GM23338 (cell line): ENCODE results near the gene MED12L. TPM values are rescaled to one million over a fixed set of nuclear protein-coding genes. Genes with fewer than 3 reads are reported as not detected.

Experiments used
- ATAC-seq: fragments of 200-7000 bp; cut with Tn5 transposase; 3 replicates; pipeline ENCODE4 v1.9.1; 2020
- DNase-seq: peaks from one replicate; pipeline ENCODE4 v3.0.0-alpha.2; 2015; ENCODE audit warnings: low spot score
- H2AFZ ChIP-seq: fragments of 200-600 bp; sonication (generic); 2 replicates; pipeline ENCODE4 v1.8.0; 2016; ENCODE audit warnings: antibody characterized with exemption, mild to moderate bottlenecking, moderate library complexity
- H3F3A ChIP-seq: fragments of 200-600 bp; sonication (generic); replicated peaks from 2 replicates; pipeline ENCODE4 v1.8.0; 2017; ENCODE audit warnings: antibody characterized with exemption, mixed run types, low read depth
- H3K27ac ChIP-seq: fragments of 200-600 bp; sonication (generic); 2 replicates; pipeline ENCODE4 v1.6.1; 2016; ENCODE audit warnings: low read depth
- H3K27me3 ChIP-seq: fragments of 200-600 bp; sonication (generic); 2 replicates; pipeline ENCODE4 v1.8.0; 2016; ENCODE audit warnings: mild to moderate bottlenecking, mixed run types, moderate library complexity; ENCODE audit not compliant: insufficient read depth
- H3K36me3 ChIP-seq: fragments of 200-600 bp; sonication (generic); 2 replicates; pipeline ENCODE4 v1.8.0; 2016; ENCODE audit warnings: mild to moderate bottlenecking; ENCODE audit not compliant: insufficient read depth
- H3K4me1 ChIP-seq: fragments of 200-600 bp; sonication (generic); 2 replicates; pipeline ENCODE4 v1.8.0; 2016; ENCODE audit warnings: mild to moderate bottlenecking, moderate library complexity; ENCODE audit not compliant: insufficient read depth
- H3K4me2 ChIP-seq: fragments of 200-600 bp; sonication (generic); 2 replicates; pipeline ENCODE4 v1.7.1; 2017; ENCODE audit warnings: mixed run types
- H3K4me3 ChIP-seq: fragments of 200-600 bp; sonication (generic); 2 replicates; pipeline ENCODE4 v1.6.1; 2016; ENCODE audit warnings: mixed run types
- H3K79me2 ChIP-seq: fragments of 200-600 bp; sonication (generic); replicated peaks from 2 replicates; pipeline ENCODE4 v1.8.0; 2017; ENCODE audit warnings: mild to moderate bottlenecking; ENCODE audit not compliant: insufficient read depth
- H3K9me2 ChIP-seq: fragments of 200-600 bp; sonication (generic); 2 replicates; pipeline ENCODE4 v1.8.0; 2017; ENCODE audit not compliant: insufficient read depth
- H4K20me1 ChIP-seq: fragments of 200-600 bp; sonication (generic); replicated peaks from 2 replicates; pipeline ENCODE4 v1.8.0; 2017; ENCODE audit warnings: mild to moderate bottlenecking; ENCODE audit not compliant: insufficient read depth
- H3K27ac Mint-ChIP-seq: 2 replicates; pipeline ENCODE4 v1.8.0; 2020; ENCODE audit warnings: inconsistent platforms, mild to moderate bottlenecking, moderate library complexity, mixed read lengths
- H3K27me3 Mint-ChIP-seq: 3 replicates; pipeline ENCODE4 v1.8.0; 2022; ENCODE audit warnings: low read depth, mild to moderate bottlenecking, moderate library complexity, mixed read lengths, inconsistent platforms; ENCODE audit not compliant: insufficient read depth, poor library complexity
- H3K36me3 Mint-ChIP-seq: 3 replicates; pipeline ENCODE4 v1.8.0; 2021; ENCODE audit warnings: low read depth, mild to moderate bottlenecking, inconsistent platforms, moderate library complexity, mixed read lengths
- H3K4me1 Mint-ChIP-seq: 3 replicates; pipeline ENCODE4 v1.8.0; 2020; ENCODE audit warnings: mild to moderate bottlenecking, inconsistent platforms, mixed read lengths
- H3K4me3 Mint-ChIP-seq: 3 replicates; pipeline ENCODE4 v1.8.0; 2021; ENCODE audit warnings: moderate library complexity, mild to moderate bottlenecking, inconsistent platforms, mixed read lengths
- H3K9me3 Mint-ChIP-seq: 3 replicates; pipeline ENCODE4 v1.8.0; 2020; ENCODE audit warnings: moderate library complexity, mild to moderate bottlenecking, inconsistent platforms, mixed read lengths
- CREB1 ChIP-seq: fragments of 250-450 bp; sonication (Bioruptor Pico); IDR thresholded peaks from 2 replicates; pipeline ENCODE4 v1.5.0; 2020; ENCODE audit warnings: low read depth, mild to moderate bottlenecking, moderate library complexity
- CTCF ChIP-seq, 2 experiments: fragments of 200-600 bp in 1 of 2; sonication (generic) in 1 of 2; conservative IDR thresholded peaks; 2 replicates each; pipeline versions ENCODE4 v1.5.1 to v1.6.1; 2016 to 2017; ENCODE audit warnings: antibody characterized with exemption in 2 of 2, low read depth in 2 of 2, mild to moderate bottlenecking in 2 of 2, moderate library complexity in 1 of 2
- ETS1 ChIP-seq: IDR thresholded peaks from 2 replicates; pipeline ENCODE4 v1.6.1; 2016; ENCODE audit warnings: antibody characterized with exemption
- EZH2 ChIP-seq: fragments of 200-600 bp; sonication (generic); IDR thresholded peaks from one replicate; pipeline ENCODE4 v1.8.0; 2017; ENCODE audit warnings: antibody characterized with exemption, mild to moderate bottlenecking, low read depth; ENCODE audit not compliant: unreplicated experiment
- EZH2phosphoT487 ChIP-seq: fragments of 200-600 bp; sonication (generic); IDR thresholded peaks from one replicate; pipeline ENCODE4 v1.8.1; 2018; ENCODE audit warnings: antibody characterized with exemption; ENCODE audit not compliant: unreplicated experiment
- JUNB ChIP-seq: IDR thresholded peaks from one replicate; pipeline ENCODE4 v1.6.1; 2016; ENCODE audit warnings: antibody characterized with exemption; ENCODE audit not compliant: unreplicated experiment
- NANOG ChIP-seq: IDR thresholded peaks from 2 replicates; pipeline ENCODE4 v1.6.1; 2016; ENCODE audit warnings: antibody characterized with exemption, borderline replicate concordance
- POLR2AphosphoS5 ChIP-seq: IDR thresholded peaks from 2 replicates; pipeline ENCODE4 v1.6.1; 2016; ENCODE audit warnings: antibody characterized with exemption, low read depth
- REST ChIP-seq: IDR thresholded peaks from one replicate; pipeline ENCODE4 v1.6.1; 2018; ENCODE audit warnings: antibody characterized with exemption; ENCODE audit not compliant: unreplicated experiment
- STAT1 ChIP-seq: IDR thresholded peaks from one replicate; pipeline ENCODE4 v1.6.1; 2016; ENCODE audit warnings: antibody characterized with exemption; ENCODE audit not compliant: unreplicated experiment
- ZNF114 ChIP-seq: fragments of 250-450 bp; sonication (Bioruptor Pico); IDR thresholded peaks from 2 replicates; pipeline ENCODE4 v1.5.0; 2020; ENCODE audit warnings: mild to moderate bottlenecking, moderate library complexity
- ZNF331 ChIP-seq: fragments of 250-450 bp; sonication (Bioruptor Pico); IDR thresholded peaks from 2 replicates; pipeline ENCODE4 v1.5.0; 2020; ENCODE audit warnings: low read depth, mild to moderate bottlenecking, moderate library complexity
- ZNF462 ChIP-seq: fragments of 250-450 bp; sonication (Bioruptor Pico); IDR thresholded peaks from 2 replicates; pipeline ENCODE4 v1.5.0; 2020; ENCODE audit warnings: mild to moderate bottlenecking, moderate library complexity
- polyA plus RNA-seq: library from polyadenylated mRNA; unstranded; fragments of >200 nt; fragmentation: Nextera tagmentation; extraction: Ambion mirVana; gene quantifications from 2 replicates; pipeline ENCODE4 v1.2.1, GENCODE V29; 2016
- total RNA-seq: library from RNA; depleted of rRNA; stranded (reverse); fragments of >200 nt; shearing (Covaris generic); gene quantifications from 2 replicates; pipeline ENCODE4 v1.2.3, GENCODE V29; 2014

Gene MED12L
- total and polyA plus RNA-seq, 2 experiments from 2014 or later = 5.7 to 25.0 TPM

GRCh38 chr3:151371526-151371925, 286.1 kb downstream of the MED12L start:
- Histone ChIP-seq H2AFZ (no peak overlapping the region), H3F3A (no peaks in the 10 kb centered on the region), H3K36me3 (no peaks in the 10 kb centered on the region), H3K9me2 (no peaks in the 10 kb centered on the region), H3K27ac (no peak overlapping the region), H3K4me2 (no peak overlapping the region), H3K27me3 (no peaks in the 10 kb centered on the region), H3K79me2 (no peaks in the 10 kb centered on the region), H4K20me1 (no peaks in the 10 kb centered on the region), H3K4me3 (no peak overlapping the region), H3K4me1 (no peaks in the 10 kb centered on the region)
- Mint-ChIP-seq H3K4me3 (no peak overlapping the region), H3K9me3 (no peaks in the 10 kb centered on the region), H3K27ac (no peak overlapping the region), H3K36me3 (no peaks in the 10 kb centered on the region), H3K4me1 (peaks cover 8% of the 10 kb centered on the region; the same call in 2 of the 3 replicates), H3K27me3 (peaks cover 3% of the 10 kb centered on the region)
- TF ChIP-seq ZNF331 (CRISPR knock-in tag) (no peak), EZH2phosphoT487 (no peak), ZNF114 (CRISPR knock-in tag) (no peak), REST (no peak), NANOG (no peak), STAT1 (no peak), EZH2 (no peak), CTCF (conservative IDR thresholded peaks at IDR 0.05; ENCODE audit: low read depth in 2 of 2) (no peak), CREB1 (CRISPR knock-in tag) (no peak), ETS1 (no peak), POLR2AphosphoS5 (no peak), ZNF462 (no peak), JUNB (no peak)
- no peak for ATAC-seq
- DNase-seq = no peak
